ENCODE measurements around the gene RTN1.

The RTN1 gene

DNA sequence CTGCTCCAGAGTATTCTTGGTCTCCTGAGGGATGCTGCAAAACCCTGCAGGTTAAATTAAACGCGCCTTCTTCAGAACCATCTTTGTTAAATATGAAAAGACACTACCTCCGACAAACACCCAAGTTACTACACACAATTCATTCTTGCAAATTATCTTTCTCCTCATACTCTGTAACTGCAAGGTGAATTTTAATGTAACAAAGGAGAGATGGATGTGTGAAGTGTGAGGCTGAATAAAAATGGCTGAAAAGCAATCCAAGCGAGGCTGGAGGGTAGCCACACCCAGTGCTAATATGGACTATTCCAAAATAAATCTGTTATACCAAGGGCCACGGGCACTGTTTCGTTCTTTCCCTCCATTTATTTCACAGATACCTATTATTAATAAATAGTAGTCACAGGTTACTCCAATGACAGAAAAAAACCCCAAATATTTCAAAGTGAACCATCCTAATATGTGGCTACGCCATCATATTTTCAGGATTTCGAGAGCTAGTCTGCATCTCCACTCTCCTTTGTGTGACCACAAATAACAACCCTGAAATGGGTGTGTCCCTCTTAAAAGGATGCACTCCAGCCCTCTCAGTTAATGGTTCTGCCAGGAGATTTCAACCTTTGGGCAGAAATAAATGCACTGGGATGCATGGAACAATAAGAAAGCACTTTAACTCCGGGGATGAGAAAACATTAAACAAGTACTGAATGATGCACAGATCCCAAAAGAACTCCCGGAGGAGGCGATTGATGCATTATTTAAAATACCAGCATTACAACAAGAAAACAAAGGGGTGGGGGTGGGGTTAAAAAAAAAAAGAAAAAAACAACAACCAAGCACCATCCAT lies 240.9 kb downstream of the RTN1 start:
- DNase-seq (ENCODE audit: low spot score), result no peak

DNA sequence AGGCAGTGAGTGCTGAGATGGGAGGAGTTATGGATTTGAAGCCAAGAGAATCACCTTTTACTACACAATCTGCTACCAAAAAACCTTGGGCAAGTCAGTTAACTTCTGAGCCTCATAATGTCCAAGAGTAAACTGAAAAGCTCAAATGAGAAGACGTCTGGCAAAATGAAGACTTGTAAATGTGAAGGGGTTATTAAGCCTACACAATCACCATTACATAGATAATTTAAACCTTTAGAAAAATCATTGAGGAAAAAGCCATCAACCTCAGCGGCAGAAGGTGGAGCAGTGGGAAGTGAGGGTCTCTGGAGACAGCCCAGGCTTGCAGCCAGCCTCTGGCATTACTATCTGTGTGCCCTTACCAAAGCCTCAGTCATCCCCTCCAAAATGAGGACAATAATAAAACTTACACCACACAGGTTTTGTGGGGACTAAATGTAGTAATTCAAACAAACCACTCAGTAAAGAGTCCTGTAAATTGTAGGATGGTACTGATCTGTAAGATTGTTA lies 243.5 kb downstream of the RTN1 start:
- DNase-seq (ENCODE audit: low spot score), result no peak

DNA sequence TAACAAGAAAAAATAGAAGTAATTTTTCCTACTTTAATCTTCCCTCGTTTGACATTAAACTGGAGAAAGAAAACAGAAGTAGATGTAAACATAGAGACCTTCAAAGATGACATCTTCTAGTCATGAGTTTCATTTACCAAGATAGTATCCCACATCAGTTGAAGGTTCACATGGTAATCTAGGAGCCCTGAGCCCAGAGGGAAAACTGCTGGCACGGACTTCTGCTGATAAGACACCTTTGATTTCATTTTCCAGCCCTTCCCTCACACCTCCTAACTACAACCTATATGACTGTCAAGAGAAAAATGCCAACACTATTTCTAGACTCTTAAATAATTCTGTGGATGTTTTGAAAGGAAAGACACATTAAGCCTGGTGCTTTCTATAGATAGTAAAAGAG lies 247.9 kb downstream of the RTN1 start:
- no peak for DNase-seq (ENCODE audit: low spot score)

DNA sequence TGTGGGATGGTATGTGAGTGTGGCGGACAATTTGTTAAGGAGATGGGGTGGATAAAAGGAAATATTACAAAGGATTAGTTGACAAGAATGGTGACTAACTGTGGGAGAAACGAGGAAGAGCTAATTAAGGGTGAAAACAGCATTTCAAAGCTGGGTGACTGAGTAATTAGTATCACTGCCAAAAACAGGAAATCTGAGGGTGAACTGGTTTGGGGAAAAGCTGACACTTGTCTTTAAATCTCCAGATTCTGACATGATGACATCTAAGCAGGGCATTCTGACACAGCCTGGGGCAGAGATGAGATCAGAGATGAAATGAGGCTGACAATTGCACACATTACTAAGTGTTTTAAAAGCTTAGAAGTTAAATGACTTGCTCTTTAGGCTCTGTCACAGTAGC lies 251.5 kb downstream of the RTN1 start:
- DNase-seq (ENCODE audit: low spot score), result no peak

DNA sequence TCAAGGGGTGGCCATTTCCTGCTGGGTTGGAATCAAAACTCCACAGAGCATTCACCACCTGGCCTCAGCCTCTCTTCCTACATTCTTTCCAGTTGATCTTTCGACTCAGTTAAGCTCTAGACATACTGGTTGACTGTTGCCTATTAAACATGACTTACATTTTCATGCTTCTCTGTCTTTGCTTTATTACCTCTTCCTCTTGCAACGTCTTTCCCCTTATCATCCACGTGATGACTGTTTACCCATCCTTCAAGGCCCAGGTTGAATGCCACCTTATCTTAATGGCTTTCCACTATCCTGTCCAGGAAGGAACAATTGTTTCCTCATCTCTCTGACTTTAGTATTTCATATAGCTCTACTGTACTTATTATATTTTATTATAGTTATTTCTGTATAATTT lies 269.5 kb downstream of the RTN1 start:
- DNase-seq (ENCODE audit: low spot score), result no peak

DNA sequence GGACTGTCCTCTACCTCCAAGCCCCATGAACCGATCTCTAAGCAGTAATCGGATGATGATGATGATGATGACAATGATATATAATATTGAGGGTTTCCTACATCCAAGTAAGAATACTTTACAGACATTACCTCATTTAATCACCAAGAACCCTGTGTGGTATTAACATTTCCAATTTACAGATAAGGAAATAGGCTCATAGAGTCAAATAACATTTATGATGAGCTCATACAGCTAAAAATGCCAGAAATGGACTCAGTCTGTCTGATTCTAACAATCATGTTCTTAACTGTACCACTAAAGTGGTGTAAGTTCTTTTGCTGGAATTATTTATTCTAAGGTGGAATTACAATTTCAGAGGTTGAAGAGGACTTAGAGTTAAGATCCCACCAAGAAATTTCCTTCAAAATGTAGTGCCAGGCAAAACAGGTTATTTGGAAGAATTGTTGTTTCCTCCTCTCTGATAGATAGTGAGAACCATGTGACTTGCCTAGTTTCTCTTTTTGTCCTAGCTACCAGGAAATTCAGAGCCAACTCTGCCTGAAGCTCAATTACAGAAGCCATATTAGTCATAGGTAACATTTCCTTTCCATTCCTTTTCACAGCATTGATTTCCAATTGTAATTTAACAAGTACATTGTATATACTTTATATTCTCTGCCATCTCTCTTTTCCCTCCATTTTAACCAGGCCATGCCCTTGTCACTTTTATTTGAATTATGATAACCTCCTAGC lies 270.2 kb downstream of the RTN1 start:
- no peak for DNase-seq (ENCODE audit: low spot score)

DNA sequence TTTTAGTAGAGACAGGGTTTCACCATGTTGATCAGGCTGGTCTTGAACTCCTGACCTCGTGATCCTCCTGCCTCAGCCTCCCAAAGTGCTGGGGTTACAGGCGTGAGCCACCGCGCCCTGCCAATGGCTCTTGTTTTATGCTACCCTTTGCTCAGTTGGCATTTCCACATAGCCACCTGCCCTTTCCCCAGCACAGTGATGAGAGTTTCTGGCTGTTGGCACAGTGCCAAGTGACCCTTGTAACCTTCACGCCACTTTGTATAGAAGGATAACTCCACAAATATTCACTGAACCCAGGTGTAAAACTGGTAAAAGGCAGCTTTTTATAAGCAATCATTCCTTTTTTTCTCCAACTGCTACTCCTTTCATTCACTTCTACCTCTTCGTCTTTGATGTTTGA lies 275.5 kb downstream of the RTN1 start:
- DNase-seq (ENCODE audit: low spot score), result no peak

DNA sequence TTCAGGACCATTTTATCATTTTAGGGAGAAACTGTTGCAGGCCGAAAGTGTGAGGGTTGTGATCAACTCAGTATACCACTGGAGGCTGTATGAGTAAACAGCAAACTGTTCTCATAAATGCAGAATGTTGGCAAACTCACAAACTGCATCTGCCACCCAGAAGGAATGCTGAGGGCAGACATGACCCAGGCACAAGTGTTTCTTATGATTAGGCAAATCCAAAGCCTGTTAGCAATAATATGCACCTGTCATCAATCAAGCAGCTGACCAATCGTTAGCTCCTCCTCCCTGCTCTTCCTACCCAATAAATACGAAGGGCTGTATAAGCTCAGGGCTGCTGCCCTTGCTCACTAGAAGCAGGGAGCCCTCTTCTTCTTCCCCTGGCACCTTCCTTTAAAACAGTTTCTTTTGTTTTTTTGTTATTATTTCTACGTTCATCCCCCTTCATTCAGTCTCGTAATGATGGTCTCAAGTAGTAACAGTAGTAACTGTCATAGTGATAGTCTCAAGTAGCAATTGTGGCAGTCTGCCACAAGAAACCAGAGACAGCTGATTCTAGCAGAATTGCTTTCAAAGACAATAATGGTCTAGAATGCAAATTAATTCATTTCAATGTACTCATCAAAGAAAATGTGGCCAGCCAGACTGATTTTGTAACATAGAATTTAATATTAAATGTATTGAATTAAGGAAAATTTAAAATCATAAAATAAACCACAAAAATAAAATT lies 278.8 kb downstream of the RTN1 start:
- no peak for DNase-seq (ENCODE audit: low spot score)

DNA sequence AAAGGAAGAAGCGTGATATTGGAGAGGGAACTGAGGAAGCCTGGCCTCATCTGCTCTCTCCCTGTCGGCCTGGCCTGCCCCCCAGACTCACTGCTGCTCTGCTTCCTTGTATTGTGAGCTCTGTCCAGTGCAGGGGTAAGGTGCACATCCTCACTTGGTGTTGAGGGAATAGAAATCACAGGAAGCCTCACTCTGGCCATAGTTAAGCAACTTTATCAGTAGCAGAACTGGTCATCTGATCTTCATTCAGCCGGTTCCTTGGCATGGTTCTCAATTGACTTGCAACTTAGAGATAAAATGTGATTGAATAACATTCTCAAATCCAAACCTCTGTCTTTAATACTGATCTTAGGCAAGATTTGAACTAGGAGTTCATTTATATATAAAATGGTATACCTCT lies 282.5 kb downstream of the RTN1 start:
- no peak for DNase-seq (ENCODE audit: low spot score)

DNA sequence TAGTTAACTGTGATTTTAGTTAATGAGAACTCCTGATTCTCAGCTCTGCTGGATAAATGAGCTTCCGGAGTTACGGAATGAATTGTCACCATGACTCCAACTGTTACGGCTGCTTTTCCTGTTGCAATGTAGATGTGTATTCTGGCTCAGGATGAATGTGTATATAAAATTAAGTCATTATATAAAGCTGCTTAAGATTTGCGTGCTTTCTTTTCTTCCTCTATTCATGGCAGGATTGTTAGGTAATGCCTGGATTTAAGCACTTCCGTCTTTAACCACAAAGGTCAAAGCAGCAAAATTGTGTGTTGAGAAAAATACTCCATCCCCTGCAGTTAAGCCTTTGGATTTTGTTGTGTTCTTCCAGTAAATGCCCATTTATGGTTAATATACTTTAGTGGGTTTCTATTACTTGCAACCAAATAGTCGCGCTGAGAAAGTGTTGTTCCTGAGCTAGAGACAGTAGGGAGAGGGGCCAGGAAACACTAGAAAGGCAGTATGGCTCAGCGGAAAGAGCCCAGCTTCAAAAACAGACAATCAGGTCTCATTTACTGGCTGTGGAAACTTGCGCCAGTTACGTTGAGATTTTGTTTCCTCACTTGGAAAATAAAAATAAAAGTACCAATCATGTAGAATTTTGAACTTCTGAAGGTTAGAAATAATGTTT lies 284.6 kb downstream of the RTN1 start:
- DNase-seq (ENCODE audit: low spot score), result no peak

DNA sequence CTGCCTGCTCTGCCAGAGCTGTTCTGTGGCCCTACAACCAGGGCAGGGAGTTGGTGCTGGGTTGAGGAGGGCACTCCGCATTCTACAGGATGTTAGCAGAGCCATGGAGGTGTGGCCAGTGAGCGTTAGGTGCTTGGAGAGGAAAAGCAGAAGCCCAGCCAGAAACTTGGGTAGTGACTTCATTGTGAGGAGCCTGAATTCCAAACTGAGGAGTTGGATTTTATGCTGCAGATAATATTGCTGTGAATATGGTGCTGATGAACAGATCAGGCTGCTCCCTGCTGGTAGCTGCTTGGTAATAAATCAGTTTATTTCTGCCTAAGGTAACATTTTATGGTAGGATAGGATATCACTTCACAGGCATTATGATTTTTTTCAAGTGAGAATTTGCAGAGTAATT lies 286.8 kb downstream of the RTN1 start:
- DNase-seq (ENCODE audit: low spot score), result no peak

DNA sequence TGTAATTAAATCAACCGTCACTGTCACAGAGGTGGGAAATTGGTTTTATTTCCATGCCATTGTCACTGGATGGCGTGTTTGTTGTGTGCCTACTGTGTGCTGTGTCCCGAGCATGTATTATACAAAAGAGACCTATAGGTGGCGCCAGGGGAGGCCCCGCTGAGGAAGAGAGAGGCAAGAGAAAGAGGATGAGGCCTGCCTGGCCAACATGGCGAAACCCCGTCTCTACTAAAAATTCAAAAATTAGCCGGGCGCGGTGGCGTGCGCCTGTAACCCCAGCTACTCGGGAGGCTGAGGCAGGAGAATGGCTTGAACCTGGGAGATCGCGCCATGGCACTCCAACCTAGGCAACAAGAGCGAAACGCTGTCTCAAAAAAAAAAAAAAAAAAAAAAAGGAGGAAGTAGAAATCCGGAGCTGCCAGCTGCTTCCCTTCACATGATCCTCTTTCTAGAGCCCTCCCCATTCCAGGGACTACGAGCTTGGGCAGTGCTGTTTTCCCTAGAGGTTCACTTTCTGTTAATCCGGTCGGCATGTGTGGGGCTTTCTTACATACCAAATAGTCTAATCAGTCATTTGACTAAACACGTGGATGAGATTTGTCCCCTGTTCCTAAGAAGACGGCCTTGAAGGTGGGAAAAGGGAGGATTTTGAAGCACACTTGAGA lies 287.6 kb downstream of the RTN1 start:
- no peak for DNase-seq (ENCODE audit: low spot score)

DNA sequence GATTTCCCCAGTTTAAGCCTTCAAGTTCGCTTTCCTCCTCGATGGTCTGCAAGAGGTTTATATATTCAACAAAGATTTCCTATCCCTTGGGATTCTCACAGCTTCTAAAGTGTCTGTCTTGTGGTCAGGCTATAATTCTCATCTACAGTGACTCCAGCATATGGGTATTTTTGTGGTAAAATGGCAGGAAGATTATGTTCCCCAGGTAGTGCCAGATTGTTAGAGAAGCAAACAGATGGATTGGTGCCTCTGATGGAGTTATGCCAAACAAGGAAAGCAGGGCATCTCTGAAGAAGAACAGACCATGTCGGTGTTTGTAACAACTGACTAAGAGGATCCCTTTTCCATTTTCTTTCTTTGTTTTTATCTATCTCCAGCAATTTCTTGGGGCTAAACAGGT lies 288.4 kb downstream of the RTN1 start:
- DNase-seq (ENCODE audit: low spot score), result no peak

DNA sequence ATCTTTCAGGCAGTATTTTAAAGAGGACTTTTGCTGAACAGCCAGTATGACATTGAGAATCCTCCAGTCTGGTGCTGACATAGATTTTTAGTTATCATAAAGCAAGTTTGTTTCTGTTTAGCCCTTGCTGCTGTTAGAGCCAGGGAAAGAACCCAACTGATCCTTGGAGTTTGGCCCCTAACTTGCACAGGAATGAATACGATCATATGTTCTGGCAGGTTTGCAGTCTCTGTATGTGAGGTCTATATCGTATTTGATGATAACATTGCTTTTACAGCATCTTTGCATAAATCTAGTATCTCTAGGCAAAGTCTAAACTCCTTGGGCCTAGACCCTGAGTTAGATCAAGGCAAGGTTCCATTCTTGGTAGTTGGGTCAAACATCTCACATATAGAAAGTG lies 289.7 kb downstream of the RTN1 start:
- DNase-seq (ENCODE audit: low spot score), result no peak

DNA sequence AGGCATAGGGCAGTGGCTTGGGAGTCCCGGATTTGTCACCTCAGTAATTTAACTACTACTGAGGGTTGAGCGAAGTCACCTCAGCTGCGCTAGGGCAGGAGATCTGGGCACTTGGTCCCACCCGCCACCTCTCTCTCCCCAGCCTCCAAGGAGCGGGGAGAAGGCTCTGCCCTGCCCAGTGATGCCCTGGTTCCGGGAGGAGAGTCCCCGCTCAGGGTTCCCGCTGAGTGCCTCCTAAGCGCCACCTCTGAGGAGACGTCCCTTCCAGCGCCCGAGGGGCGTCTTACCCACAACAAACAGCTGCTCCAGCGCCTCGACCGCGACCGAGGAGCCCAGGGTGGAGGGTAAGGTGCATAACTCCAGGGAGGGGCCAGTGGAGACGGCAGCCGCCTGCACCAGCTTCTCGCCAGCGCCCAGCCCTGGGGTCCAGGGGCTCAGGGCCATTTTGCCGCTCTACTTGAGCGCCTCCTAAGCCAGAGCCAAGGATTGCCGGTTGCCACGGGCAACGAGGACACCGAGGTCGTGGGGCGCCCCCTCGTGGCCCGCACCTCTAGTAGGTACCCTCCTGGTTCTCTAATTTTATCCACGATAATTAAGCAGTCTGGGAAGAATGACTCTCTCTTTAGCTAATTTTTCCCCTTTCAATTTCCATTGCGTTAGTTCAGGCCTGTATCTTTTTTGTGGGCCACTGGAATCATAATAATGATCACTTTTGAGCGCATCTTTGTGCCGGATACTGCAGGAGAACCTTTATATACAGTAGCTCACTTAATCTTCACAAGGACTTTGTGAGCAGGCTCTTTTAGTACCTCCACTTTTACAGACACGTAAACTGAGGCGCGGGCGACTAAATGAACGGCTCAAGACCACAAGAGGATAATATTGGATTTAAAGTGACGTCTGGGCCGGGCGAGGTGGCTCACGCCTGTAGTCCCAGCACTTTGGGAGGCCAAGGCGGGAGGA lies 294.0 kb downstream of the RTN1 start, which contains the start of gene CCDC175:
CCDC175 (minus strand) TSS at position 481 of the 963 bp plus-strand sequence; CDS start at position 444, 37 bp downstream.
- peak; percentile 64 for DNase-seq (ENCODE audit: low spot score)

DNA sequence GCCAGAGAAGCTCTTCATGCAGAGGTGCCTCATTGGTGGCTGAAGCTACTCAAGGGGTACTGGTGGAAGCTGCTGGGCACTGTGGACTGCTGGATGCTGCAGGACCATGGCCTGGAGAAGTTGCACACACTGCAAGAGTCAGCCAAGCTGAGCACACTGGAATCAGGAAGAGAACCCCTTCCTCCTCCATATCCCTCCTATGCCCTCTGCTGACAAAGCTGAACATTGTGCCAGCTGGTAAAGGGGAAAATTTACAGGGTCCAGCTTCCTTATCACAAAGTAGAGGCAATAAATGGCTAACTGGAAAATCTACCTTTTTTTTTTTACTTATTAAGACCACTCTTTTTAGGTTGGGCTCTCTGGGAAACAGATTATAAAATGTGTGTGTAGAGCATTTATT lies 300.5 kb downstream of the RTN1 start:
- no peak for DNase-seq (ENCODE audit: low spot score)

DNA sequence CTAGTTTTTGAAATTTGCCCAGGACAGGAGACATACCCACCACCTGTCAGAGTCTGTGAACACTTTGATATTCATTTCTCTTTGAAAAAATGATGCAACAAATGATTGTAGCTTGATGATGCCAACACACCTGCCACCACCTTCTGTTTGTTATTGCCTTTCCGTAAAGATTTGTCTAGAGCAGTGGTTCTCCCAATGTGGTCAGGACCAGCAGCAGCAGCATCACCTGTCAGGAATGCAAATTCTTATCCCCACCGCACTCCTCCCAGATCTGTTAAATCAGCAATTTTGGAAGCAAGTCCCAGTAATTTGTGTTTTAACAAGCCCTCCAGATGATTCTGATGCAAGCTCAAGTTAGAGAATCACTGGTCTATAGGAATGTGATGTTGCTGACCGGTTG lies 303.9 kb downstream of the RTN1 start:
- no peak for DNase-seq (ENCODE audit: low spot score)

DNA sequence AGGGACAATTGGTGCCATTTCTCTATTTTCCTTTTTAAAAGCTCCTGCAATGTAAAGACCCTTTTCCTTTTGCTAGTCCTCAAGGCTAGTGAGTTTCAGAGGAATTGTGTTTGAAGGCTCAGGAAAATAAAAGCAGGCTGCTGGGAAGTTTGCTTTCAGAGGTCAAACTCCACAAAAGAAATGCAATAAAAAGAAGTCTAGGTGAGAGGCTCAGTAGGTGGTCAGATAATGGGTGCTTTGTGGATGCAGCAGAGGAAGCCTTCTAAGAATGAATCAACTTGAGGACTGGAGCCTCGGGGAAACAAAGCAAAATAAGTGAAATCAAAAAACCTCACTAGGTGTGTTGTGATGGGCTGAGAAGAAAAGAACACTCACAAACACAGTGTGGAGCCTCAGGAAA lies 304.3 kb downstream of the RTN1 start:
- DNase-seq (ENCODE audit: low spot score), result no peak

DNA sequence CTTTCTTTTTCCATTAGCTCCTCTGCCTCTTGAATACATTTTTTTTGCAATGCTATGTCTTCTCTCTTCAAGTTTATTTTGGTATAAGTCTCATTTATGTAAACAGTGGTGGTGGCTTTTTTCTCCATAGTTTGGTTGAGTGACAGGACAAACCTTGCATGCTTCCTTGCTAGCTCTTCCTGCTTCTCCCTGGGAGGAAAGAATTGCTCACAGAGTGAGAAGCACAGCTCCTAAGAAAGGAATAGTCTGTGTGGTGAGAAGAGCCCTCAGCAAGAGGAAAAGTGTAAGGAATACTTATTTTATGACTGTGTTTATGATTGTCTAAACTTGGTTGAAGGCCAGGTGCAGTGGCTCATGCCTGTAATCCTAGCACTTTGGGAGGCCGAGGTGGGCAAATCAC lies 305.5 kb downstream of the RTN1 start:
- no peak for DNase-seq (ENCODE audit: low spot score)

DNA sequence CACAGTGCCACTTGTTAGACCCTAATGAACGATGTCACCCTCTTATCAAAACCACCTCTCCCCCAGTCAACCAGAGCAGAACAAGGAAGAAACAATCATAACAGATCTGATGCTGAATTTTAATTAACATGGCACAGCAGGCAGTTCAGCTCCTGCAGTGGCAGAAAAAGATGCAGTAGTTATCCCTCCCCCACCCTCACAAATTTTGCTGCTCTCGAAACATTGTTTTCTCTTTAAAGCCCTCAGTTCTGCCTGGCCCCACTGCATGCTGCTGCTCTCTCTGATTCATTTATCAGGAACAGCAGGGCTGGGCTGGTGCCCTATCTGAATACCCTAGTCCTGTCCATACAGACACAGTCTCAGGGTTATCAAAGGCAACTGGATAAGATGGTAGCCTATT lies 306.2 kb downstream of the RTN1 start:
- no peak for DNase-seq (ENCODE audit: low spot score)
